ENCODE measurements around the gene MRGPRG.

Gene MRGPRG

DNA sequence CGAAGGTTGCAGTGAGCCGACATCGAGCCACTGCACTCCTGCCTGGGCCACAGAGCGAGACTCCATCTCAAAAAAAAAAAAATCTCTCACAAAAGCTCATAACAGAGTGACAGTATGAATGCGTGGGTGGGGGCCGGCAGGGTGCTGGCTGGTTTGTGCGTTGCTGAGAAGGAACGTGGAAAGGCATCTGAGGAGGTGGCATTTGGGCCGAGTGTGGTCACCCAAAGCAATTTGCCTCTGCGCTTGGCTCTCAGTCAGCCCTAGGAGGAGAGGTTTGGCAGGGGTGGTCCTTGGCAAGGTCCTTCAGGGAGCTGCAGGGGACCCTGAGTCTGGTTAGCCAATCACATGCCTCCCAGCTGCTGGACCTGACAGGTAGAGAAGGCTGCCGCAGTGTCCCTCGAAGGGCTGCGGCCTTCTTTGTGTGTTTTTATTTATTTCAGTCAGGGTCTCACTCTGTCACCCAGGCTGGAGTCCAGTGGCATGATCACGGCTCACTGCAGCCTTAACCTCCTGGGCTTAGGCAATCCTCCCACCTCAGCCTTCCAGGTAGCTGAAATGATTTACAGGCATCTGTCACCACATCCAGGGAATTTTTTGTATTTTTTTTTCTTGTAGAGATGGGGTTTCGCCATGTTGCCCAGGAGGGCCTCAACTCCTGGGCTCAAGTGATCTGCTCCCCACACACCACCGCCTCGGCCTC, 30.0 kb downstream of the MRGPRG start:
- H3K4me3 ChIP-seq, result no peak overlapping the region
- no peak for TF ChIP-seq FOXP2 (optimal IDR thresholded peaks at IDR 0.05; ENCODE audit: control extremely low read depth, extremely low read length, insufficient read depth)
- no peak for TF ChIP-seq POLR2AphosphoS5 (IDR thresholded peaks at IDR 0.05; ENCODE audit: borderline replicate concordance, low read depth, low read length)
- no peak for TF ChIP-seq EZH2 (IDR thresholded peaks at IDR 0.05)
- no peaks in the 10 kb centered on the region for H3K9me3 ChIP-seq (ENCODE audit: low read depth, low read length)
- H3K9ac ChIP-seq (ENCODE audit: insufficient read length), result no peak overlapping the region
- DNase-seq (ENCODE audit: low read depth, low spot score), result no peak
- no peaks in the 10 kb centered on the region for H3K36me3 ChIP-seq (ENCODE audit: insufficient read depth, low read length)
- H3K27ac ChIP-seq, result no peak overlapping the region

DNA sequence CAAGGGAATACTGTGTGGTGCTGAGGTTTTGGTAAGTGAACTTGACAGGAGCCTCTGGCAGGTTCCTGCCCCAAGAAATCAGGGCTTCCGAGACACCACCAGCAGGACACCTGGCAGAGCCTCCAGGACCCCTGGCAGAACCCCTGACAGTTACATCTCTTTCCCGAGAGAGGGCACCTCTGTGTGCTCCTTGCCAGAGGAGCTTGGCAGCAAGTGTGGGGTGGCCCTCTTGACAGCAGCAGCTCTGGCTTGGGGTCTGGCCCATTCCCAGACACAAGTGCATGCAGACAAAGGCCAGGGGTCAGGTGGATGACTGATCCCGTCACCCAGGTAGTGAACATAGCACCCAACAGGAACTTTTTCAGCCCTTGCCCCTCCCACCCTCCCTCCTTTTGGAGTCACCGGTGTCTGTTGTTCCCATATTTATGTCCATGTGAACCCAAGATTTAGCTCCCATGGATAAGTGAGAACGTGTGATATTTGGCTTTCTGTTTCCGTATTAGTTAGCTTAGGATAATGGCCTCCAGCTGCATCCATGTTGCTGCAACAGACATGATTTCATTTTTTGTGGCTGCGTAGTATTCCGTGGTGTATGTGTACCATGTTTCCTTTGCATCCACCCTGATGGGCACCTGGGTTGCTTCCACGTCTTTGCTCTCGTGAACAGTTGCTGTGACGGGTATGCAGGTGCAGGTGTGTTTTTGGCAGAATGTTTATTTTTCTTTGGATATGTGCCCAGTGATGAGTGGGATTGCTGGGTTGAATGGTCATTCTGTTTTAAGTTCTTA, 32.3 kb downstream of the MRGPRG start:
- no peak overlapping the region for H3K27ac ChIP-seq
- DNase-seq (ENCODE audit: low read depth, low spot score), result no peak
- TF ChIP-seq POLR2AphosphoS5 (IDR thresholded peaks at IDR 0.05; ENCODE audit: borderline replicate concordance, low read depth, low read length) (no peak), EZH2 (IDR thresholded peaks at IDR 0.05) (no peak), FOXP2 (optimal IDR thresholded peaks at IDR 0.05; ENCODE audit: control extremely low read depth, extremely low read length, insufficient read depth) (no peak)
- H3K36me3 ChIP-seq (ENCODE audit: insufficient read depth, low read length), result no peaks in the 10 kb centered on the region
- H3K9me3 ChIP-seq (ENCODE audit: low read depth, low read length), result no peaks in the 10 kb centered on the region
- no peak overlapping the region for H3K9ac ChIP-seq (ENCODE audit: insufficient read length)
- H3K4me3 ChIP-seq, result no peak overlapping the region

DNA sequence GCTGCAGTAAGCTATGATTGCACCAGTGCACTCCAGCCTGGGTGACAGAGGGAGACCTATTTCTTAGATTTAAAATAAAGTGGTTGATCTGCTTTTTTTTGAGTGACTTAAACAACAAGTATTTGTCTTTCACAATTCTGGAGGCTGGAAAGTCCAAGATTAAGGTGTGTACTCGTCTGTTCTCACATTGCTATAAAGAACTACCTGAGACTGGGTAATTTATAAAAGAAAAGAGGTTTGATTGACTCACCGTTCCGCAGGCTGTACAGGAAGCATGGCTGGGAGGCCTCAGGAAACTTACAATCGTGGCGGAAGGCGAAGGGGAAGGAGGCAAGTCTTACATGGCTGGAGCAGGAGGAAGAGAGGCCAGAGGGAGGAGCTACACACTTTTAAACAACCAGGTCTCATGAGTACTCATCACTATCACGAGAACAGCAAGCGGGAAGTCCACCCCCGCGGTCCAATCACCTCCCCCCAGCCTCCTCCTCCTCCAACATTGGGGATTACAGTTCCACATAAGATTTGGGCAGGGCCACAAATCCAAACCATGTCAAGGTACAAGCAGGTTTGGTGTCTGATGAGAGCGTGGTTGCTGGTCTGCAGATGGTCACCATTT, 33.8 kb downstream of the MRGPRG start:
- H3K36me3 ChIP-seq (ENCODE audit: insufficient read depth, low read length), result no peaks in the 10 kb centered on the region
- no peak overlapping the region for H3K4me3 ChIP-seq
- TF ChIP-seq POLR2AphosphoS5 (IDR thresholded peaks at IDR 0.05; ENCODE audit: borderline replicate concordance, low read depth, low read length) (no peak), FOXP2 (optimal IDR thresholded peaks at IDR 0.05; ENCODE audit: control extremely low read depth, extremely low read length, insufficient read depth) (no peak), EZH2 (IDR thresholded peaks at IDR 0.05) (no peak)
- H3K9ac ChIP-seq (ENCODE audit: insufficient read length), result no peak overlapping the region
- no peaks in the 10 kb centered on the region for H3K9me3 ChIP-seq (ENCODE audit: low read depth, low read length)
- H3K27ac ChIP-seq, result no peak overlapping the region
- DNase-seq (ENCODE audit: low read depth, low spot score), result no peak

DNA sequence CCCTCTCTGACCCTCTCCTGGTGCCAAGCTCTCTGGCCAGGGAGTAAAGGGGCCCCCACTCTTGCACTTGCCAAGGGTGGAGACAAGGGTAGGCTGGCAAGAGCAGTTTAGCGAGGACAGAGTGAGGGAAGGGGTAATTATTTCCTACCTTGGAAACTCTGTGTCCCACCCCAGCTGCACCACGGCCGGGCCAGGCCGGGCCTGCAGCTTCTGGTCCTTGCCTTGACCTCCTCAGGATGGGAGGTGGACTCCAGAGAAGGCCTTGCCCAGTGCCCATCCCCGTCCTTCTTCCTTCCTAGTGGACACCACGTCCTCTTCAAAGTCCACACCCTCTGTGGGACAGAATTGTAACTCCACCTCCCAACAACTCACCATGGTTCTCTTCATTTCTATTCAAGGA, 35.1 kb downstream of the MRGPRG start:
- no peak for DNase-seq (ENCODE audit: low read depth, low spot score)
- Histone ChIP-seq H3K9ac (ENCODE audit: insufficient read length) (no peak overlapping the region), H3K27ac (no peak overlapping the region), H3K4me3 (no peak overlapping the region), H3K9me3 (ENCODE audit: low read depth, low read length) (no peaks in the 10 kb centered on the region), H3K36me3 (ENCODE audit: insufficient read depth, low read length) (no peaks in the 10 kb centered on the region)
- TF ChIP-seq POLR2AphosphoS5 (IDR thresholded peaks at IDR 0.05; ENCODE audit: borderline replicate concordance, low read depth, low read length) (no peak), FOXP2 (optimal IDR thresholded peaks at IDR 0.05; ENCODE audit: control extremely low read depth, extremely low read length, insufficient read depth) (no peak), EZH2 (IDR thresholded peaks at IDR 0.05) (no peak)

DNA sequence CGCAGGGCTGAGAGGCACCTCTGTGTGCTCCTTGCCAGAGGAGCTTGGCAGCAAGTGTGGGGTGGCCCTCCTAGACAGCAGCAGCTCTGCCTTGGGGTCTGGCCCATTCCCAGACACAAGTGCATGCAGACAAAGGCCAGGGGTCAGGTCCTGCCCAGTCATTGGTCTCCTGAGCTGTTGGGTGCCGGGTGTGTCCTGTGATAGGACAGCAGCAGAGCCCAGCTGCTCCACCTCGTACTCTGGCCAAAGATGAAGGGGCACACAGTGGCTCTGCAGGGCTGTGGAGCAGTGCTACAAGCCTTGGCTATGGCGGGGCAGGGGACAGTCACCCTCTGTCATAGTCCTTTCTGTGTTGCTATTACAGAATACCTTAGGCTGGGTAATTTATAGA, 36.2 kb downstream of the MRGPRG start:
- DNase-seq (ENCODE audit: low read depth, low spot score), result no peak
- H3K36me3 ChIP-seq (ENCODE audit: insufficient read depth, low read length), result no peaks in the 10 kb centered on the region
- no peaks in the 10 kb centered on the region for H3K9me3 ChIP-seq (ENCODE audit: low read depth, low read length)
- TF ChIP-seq EZH2 (IDR thresholded peaks at IDR 0.05), result no peak
- TF ChIP-seq POLR2AphosphoS5 (IDR thresholded peaks at IDR 0.05; ENCODE audit: borderline replicate concordance, low read depth, low read length), result no peak
- TF ChIP-seq FOXP2 (optimal IDR thresholded peaks at IDR 0.05; ENCODE audit: control extremely low read depth, extremely low read length, insufficient read depth), result no peak
- no peak overlapping the region for H3K27ac ChIP-seq
- H3K4me3 ChIP-seq, result no peak overlapping the region
- no peak overlapping the region for H3K9ac ChIP-seq (ENCODE audit: insufficient read length)

DNA sequence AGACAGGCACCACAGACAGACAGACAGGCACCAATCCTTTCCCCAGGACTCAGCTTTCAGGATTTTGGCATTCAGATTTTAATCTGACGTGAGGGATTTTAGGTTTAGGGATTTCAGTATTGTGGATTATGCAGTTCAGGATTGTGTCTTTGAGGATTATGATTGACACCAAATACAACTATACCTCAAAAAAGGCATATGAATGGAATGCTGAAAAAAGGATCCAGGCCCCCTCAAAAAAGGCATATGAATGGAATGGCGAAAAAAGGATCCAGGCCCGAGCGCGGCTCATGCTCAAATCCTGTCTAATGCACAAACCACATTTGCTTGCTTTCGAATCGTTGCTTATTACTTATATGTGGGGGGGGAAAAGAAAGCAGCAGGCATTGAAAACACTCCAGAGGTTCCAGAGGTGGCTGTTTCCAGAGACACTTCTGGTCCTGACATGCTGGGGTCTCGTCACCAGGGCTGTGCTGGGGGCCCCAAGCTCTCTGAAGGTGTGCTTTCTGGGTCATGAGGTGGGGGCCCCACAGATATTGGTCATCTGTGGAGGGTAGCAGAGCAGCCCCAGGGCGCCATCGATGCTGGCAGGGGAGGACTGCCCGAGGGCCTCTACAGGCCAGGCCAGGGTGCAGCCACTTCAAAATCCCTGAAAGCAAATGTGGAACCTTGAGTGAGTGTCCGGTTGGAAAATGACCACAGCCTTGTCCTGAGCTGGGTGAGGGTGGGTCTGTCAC, 36.7 kb downstream of the MRGPRG start:
- TF ChIP-seq FOXP2 (optimal IDR thresholded peaks at IDR 0.05; ENCODE audit: control extremely low read depth, extremely low read length, insufficient read depth) (no peak), POLR2AphosphoS5 (IDR thresholded peaks at IDR 0.05; ENCODE audit: borderline replicate concordance, low read depth, low read length) (no peak)
- Histone ChIP-seq H3K9me3 (ENCODE audit: low read depth, low read length) (no peaks in the 10 kb centered on the region), H3K36me3 (ENCODE audit: insufficient read depth, low read length) (no peaks in the 10 kb centered on the region), H3K27ac (no peak overlapping the region), H3K9ac (ENCODE audit: insufficient read length) (no peak overlapping the region), H3K4me3 (no peak overlapping the region)
- no peak for DNase-seq (ENCODE audit: low read depth, low spot score)

DNA sequence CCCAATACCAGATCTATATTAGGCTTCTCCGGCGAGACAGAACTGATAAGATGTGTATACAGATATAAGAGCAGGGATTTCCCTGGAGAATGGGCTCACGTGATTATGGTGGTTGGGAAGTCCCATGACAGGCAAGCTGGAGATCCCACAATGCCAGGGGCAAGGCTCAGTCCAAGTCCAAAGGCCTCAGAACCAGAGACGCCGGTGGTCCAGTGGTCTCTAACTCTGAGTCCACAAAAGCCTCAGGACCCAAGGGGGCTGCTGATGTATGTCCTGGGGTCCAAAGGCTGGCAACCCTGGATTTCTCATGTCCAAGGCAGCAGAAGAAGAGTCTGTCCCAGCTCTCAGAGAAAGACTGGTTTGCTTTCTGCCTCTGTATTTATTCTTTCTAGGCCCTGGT, 37.7 kb downstream of the MRGPRG start:
- no peaks in the 10 kb centered on the region for H3K9me3 ChIP-seq (ENCODE audit: low read depth, low read length)
- H3K4me3 ChIP-seq, result no peak overlapping the region

DNA sequence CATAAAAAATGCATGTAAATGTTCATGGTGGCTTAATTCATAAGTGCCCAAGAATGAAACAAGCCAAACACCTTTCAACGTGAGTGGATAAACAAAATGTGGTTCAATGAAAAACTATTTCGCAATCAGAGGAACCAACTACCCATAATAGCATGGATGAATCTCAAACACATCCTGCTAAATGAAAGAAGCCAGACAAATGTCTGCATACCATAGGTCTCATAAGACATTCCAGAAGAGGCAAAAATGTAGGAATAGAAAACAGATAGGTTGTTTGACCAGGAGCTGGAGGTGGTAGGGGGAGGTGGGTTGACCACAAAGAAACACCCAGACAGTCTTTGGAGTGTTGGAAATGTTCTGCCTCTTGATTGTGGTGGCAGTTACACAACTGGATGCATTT, 40.3 kb downstream of the MRGPRG start:
- Histone ChIP-seq H3K9ac (ENCODE audit: insufficient read length) (no peak overlapping the region), H3K27ac (no peak overlapping the region), H3K36me3 (ENCODE audit: insufficient read depth, low read length) (no peaks in the 10 kb centered on the region), H3K4me3 (no peak overlapping the region), H3K9me3 (ENCODE audit: low read depth, low read length) (no peaks in the 10 kb centered on the region)
- no peak for DNase-seq (ENCODE audit: low read depth, low spot score)
- TF ChIP-seq POLR2AphosphoS5 (IDR thresholded peaks at IDR 0.05; ENCODE audit: borderline replicate concordance, low read depth, low read length) (no peak), FOXP2 (optimal IDR thresholded peaks at IDR 0.05; ENCODE audit: control extremely low read depth, extremely low read length, insufficient read depth) (no peak), EZH2 (IDR thresholded peaks at IDR 0.05) (no peak)

More for the DNA sequence above, 37.7 kb downstream of the MRGPRG start:
- no peak overlapping the region for H3K27ac ChIP-seq
- no peaks in the 10 kb centered on the region for H3K36me3 ChIP-seq (ENCODE audit: insufficient read depth, low read length)
- no peak for DNase-seq (ENCODE audit: low read depth, low spot score)
- H3K9ac ChIP-seq (ENCODE audit: insufficient read length), result no peak overlapping the region
- TF ChIP-seq POLR2AphosphoS5 (IDR thresholded peaks at IDR 0.05; ENCODE audit: borderline replicate concordance, low read depth, low read length) (no peak), FOXP2 (optimal IDR thresholded peaks at IDR 0.05; ENCODE audit: control extremely low read depth, extremely low read length, insufficient read depth) (no peak), EZH2 (IDR thresholded peaks at IDR 0.05) (no peak)

All from SK-N-MC (cell line).